HG02885 (cell line): ENCODE measurements around the gene ZFAND3.
"Not testable (repeated sequence)": the region's sequence is repeated elsewhere in the genome, so short reads cannot be mapped to it uniquely, and the experiment has no call there.

Experiments used
- ATAC-seq: cut with Tn5 transposase; IDR thresholded peaks from one replicate; pipeline ENCODE4 v1.9.1; 2021; ENCODE audit warnings: mild to moderate bottlenecking; ENCODE audit not compliant: unreplicated experiment, poor library complexity

The ZFAND3 gene

GRCh38 chr6:37861452-37861851 is 41.9 kb downstream of the ZFAND3 start:
- ATAC-seq, result no peak

GRCh38 chr6:37862430-37862829 is 42.9 kb downstream of the ZFAND3 start:
- ATAC-seq, result no peak

- ATAC-seq, result no peak
Measured at GRCh38 chr6:37862992-37863391, 43.5 kb downstream of the ZFAND3 start.

- ATAC-seq, result no peak
Measured at GRCh38 chr6:37864250-37864649, 44.7 kb downstream of the ZFAND3 start.

GRCh38 chr6:37865504-37865903 is 46.0 kb downstream of the ZFAND3 start:
- no peak for ATAC-seq

GRCh38 chr6:37866590-37867507 is 47.3 kb downstream of the ZFAND3 start:
- ATAC-seq, result no peak

- ATAC-seq, result no peak
Measured at GRCh38 chr6:37867756-37868446, 48.4 kb downstream of the ZFAND3 start.

GRCh38 chr6:37868447-37868825 is 48.9 kb downstream of the ZFAND3 start:
- no peak for ATAC-seq

- ATAC-seq, result no peak
Measured at GRCh38 chr6:37871616-37872372, 52.3 kb downstream of the ZFAND3 start.

- no peak for ATAC-seq
Measured at GRCh38 chr6:37872373-37872745, 52.8 kb downstream of the ZFAND3 start.

GRCh38 chr6:37874726-37875125 is 55.2 kb downstream of the ZFAND3 start:
- ATAC-seq, result no peak

- no peak for ATAC-seq
Measured at GRCh38 chr6:37875561-37876309, 56.2 kb downstream of the ZFAND3 start.

- no peak for ATAC-seq
Measured at GRCh38 chr6:37876843-37877242, 57.3 kb downstream of the ZFAND3 start.

GRCh38 chr6:37877373-37878149 is 58.0 kb downstream of the ZFAND3 start:
- ATAC-seq, result no peak

GRCh38 chr6:37878150-37878710 is 58.7 kb downstream of the ZFAND3 start:
- ATAC-seq, result no peak

GRCh38 chr6:37880602-37881001 is 61.1 kb downstream of the ZFAND3 start:
- ATAC-seq, result not testable (repeated sequence)

GRCh38 chr6:37882292-37882691 is 62.8 kb downstream of the ZFAND3 start:
- no peak for ATAC-seq

- ATAC-seq, result no peak
Measured at GRCh38 chr6:37882724-37883413, 63.3 kb downstream of the ZFAND3 start.

GRCh38 chr6:37884548-37884947 is 65.0 kb downstream of the ZFAND3 start:
- ATAC-seq, result no peak
